ENCODE results near the gene VEZT. TPM values are rescaled to one million over a fixed set of nuclear protein-coding genes. Genes with fewer than 3 reads are reported as not detected.

The VEZT gene
- total RNA-seq, 1 donor from 2014 or later: 51.5 TPM

- intact Hi-C loops (cut with DNase I): loop anchor here (1.0 to 5.0 kb wide), 5 partner anchors 119 to 1201 kb away; partner anchors contain the start of genes FGD6 and VEZT
- ATAC-seq: no peak
- no peak for DNase-seq (ENCODE audit: missing footprints)
Observed at GRCh38 chr12:95335948-95336347, 118.3 kb downstream of the VEZT start.

- peak; percentile 88 for ATAC-seq
- no peak for DNase-seq (ENCODE audit: missing footprints)
- intact Hi-C loops (cut with DNase I): loop anchor here (1.0 to 5.0 kb wide), 5 partner anchors 119 to 1202 kb away; partner anchors contain the start of genes FGD6 and VEZT
Observed at GRCh38 chr12:95336387-95337067, 118.9 kb downstream of the VEZT start.

- ATAC-seq: no peak
- DNase-seq (ENCODE audit: missing footprints): no peak
- intact Hi-C loops (cut with DNase I): loop anchor here (2.0 to 5.0 kb wide), 4 partner anchors 120 to 1202 kb away; partner anchors contain the start of genes FGD6 and VEZT
Observed at GRCh38 chr12:95337146-95337545, 119.5 kb downstream of the VEZT start.

- intact Hi-C loops (cut with DNase I): loop anchor here (5.0 kb wide), 3 partner anchors 122 to 792 kb away; partner anchors contain the start of genes FGD6 and VEZT
- no peak for ATAC-seq
- no peak for DNase-seq (ENCODE audit: missing footprints)
Observed at GRCh38 chr12:95339086-95339788, 121.6 kb downstream of the VEZT start.

GRCh38 chr12:95342008-95342407 lies 124.4 kb downstream of the VEZT start:
- ATAC-seq (no peak), DNase-seq (ENCODE audit: missing footprints) (no peak)
- intact Hi-C loops (cut with DNase I): loop anchor here (10.0 kb wide), 1 partner anchor 737 kb away; no protein-coding TSS in a partner anchor

GRCh38 chr12:95343461-95344230 lies 126.0 kb downstream of the VEZT start:
- DNase-seq (ENCODE audit: missing footprints) (no peak), ATAC-seq (no peak)
- intact Hi-C loops (cut with DNase I): loop anchor here (10.0 kb wide), 1 partner anchor 739 kb away; no protein-coding TSS in a partner anchor

- no peak for DNase-seq (ENCODE audit: missing footprints)
- ATAC-seq: no peak
- intact Hi-C loops (cut with DNase I): loop anchor here (10.0 kb wide), 1 partner anchor 744 kb away; no protein-coding TSS in a partner anchor
Observed at GRCh38 chr12:95349291-95349690, 131.7 kb downstream of the VEZT start.

- ATAC-seq: peak; percentile 89
- no peak for DNase-seq (ENCODE audit: missing footprints)
Observed at GRCh38 chr12:95351748-95352147, 134.1 kb downstream of the VEZT start.

More at GRCh38 chr12:95351748-95352147, 134.1 kb downstream of the VEZT start:
- intact Hi-C loops (cut with DNase I): loop anchor here (1.0 to 10.0 kb wide), 2 partner anchors 123 to 182 kb away; partner anchors contain the start of gene METAP2

Small RNAs within 50 kb of the gene (microRNA-seq; reads per million reads assigned to microRNA genes)
- gene MIR331 (104 reads per million, percentile 53 among the genes with 10 or more reads in this experiment), gene MIR3685 (not detected)

Other genes with a start within 250 kb of the VEZT start
- gene NDUFA12, start 214.1 kb upstream of the VEZT start, total RNA-seq: 379 TPM
- 35.0 TPM for gene NR2C1, start 144.2 kb upstream of the VEZT start, total RNA-seq
- gene FGD6, start 340 bp upstream of the VEZT start, total RNA-seq: 22.2 TPM

Data from Right ventricle myocardium inferior (tissue), 1 donor.